Type B pancreatic cell (in vitro differentiated cells): ENCODE measurements around the gene RHBDL1. TPM values are rescaled to one million over a fixed set of nuclear protein-coding genes. Genes with fewer than 3 reads are reported as not detected.

ENCODE experiments used
- DNase-seq: peaks from one replicate; pipeline ENCODE4 v3.0.0; 2021; ENCODE audit warnings: mixed read lengths; ENCODE audit not compliant: unreplicated experiment; ENCODE audit errors: extremely low spot score
- H3K27ac Mint-ChIP-seq: 2 replicates; pipeline ENCODE4 v1.8.0; 2021; ENCODE audit warnings: mild to moderate bottlenecking, mixed read lengths
- H3K27me3 Mint-ChIP-seq: 2 replicates; pipeline ENCODE4 v1.8.0; 2021; ENCODE audit warnings: mixed read lengths
- H3K36me3 Mint-ChIP-seq: 2 replicates; pipeline ENCODE4 v1.8.0; 2021; ENCODE audit warnings: mixed read lengths
- H3K4me1 Mint-ChIP-seq: one replicate; pipeline ENCODE4 v1.8.0; 2021; ENCODE audit warnings: mixed read lengths; ENCODE audit not compliant: unreplicated experiment
- H3K4me3 Mint-ChIP-seq: 2 replicates; pipeline ENCODE4 v1.8.0; 2021; ENCODE audit warnings: mild to moderate bottlenecking, mixed read lengths
- H3K9me3 Mint-ChIP-seq: 2 replicates; pipeline ENCODE4 v1.8.0; 2021; ENCODE audit warnings: mixed read lengths
- CTCF ChIP-seq: fragments of 200-600 bp; sonication (generic); conservative IDR thresholded peaks from 2 replicates; pipeline ENCODE4 v1.5.0; 2021; ENCODE audit warnings: antibody characterized with exemption, mild to moderate bottlenecking
- total RNA-seq: library from RNA; stranded (reverse); gene quantifications from 2 replicates; pipeline ENCODE4 v1.2.1, GENCODE V29; 2021; ENCODE audit warnings: low replicate concordance

RHBDL1 gene
- total RNA-seq, 1 donor from 2014 or later = 2.7 TPM

- Mint-ChIP-seq H3K27me3 (peaks cover 72% of the 10 kb centered on the region), H3K4me1 (no peaks in the 10 kb centered on the region), H3K4me3 (no peak overlapping the region), H3K27ac (no peak overlapping the region), H3K9me3 (no peaks in the 10 kb centered on the region), H3K36me3 (no peaks in the 10 kb centered on the region)
- no peak for TF ChIP-seq CTCF
- DNase-seq = no peak
These were observed 26.9 kb downstream of the RHBDL1 start for GRCh38 chr16:702341-702740.

DNA sequence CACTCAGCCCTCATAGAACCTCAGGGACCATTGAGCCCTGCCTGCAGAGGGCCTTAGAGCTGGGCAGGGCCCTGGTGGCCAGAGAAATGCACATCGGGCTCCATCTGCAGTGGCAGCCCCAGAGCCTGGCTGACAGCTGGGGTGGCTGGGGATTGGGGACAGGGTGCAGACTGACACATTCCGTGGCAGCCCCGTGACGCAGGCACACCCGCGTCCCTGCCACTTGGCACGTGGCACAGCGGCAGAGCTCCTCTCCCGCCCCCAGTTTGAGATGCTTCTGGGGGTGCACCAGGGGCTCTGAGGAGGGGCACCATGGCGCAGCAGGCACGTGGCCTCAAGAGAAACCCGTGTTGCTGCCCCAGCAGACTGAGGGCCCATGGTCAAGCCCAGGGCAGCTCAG lies 27.9 kb downstream of the RHBDL1 start:
- Mint-ChIP-seq H3K4me3 (no peak overlapping the region), H3K4me1 (no peaks in the 10 kb centered on the region), H3K27ac (no peak overlapping the region), H3K27me3 (peaks cover 73% of the 10 kb centered on the region), H3K9me3 (no peaks in the 10 kb centered on the region), H3K36me3 (no peaks in the 10 kb centered on the region)
- DNase-seq = no peak
- TF ChIP-seq CTCF = no peak

DNA sequence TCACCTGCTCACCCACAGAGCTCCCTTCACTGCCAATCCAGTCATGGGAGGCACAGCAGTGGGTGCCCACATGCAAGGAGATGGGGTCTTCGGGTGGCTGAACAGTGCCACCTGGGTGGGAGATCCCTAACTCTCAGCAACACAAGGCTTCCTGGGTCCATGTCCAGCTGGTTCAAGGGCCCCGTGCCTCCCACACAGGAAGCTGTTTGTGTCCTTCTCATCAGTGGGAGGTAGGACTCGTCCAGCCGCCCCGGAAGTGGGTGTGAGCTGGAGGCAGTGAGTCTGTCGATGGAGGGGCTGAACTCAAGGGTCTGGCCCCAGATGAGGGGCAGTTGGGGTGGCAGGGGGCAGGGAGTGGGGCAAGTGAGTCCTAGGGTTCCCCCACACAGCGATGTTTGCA lies 28.6 kb downstream of the RHBDL1 start:
- H3K27me3 Mint-ChIP-seq = peaks cover 74% of the 10 kb centered on the region
- H3K4me1 Mint-ChIP-seq = no peaks in the 10 kb centered on the region
- TF ChIP-seq CTCF = no peak
- no peak overlapping the region for H3K4me3 Mint-ChIP-seq
- no peak for DNase-seq
- H3K27ac Mint-ChIP-seq = no peak overlapping the region
- H3K36me3 Mint-ChIP-seq = no peaks in the 10 kb centered on the region
- H3K9me3 Mint-ChIP-seq = no peaks in the 10 kb centered on the region

DNA sequence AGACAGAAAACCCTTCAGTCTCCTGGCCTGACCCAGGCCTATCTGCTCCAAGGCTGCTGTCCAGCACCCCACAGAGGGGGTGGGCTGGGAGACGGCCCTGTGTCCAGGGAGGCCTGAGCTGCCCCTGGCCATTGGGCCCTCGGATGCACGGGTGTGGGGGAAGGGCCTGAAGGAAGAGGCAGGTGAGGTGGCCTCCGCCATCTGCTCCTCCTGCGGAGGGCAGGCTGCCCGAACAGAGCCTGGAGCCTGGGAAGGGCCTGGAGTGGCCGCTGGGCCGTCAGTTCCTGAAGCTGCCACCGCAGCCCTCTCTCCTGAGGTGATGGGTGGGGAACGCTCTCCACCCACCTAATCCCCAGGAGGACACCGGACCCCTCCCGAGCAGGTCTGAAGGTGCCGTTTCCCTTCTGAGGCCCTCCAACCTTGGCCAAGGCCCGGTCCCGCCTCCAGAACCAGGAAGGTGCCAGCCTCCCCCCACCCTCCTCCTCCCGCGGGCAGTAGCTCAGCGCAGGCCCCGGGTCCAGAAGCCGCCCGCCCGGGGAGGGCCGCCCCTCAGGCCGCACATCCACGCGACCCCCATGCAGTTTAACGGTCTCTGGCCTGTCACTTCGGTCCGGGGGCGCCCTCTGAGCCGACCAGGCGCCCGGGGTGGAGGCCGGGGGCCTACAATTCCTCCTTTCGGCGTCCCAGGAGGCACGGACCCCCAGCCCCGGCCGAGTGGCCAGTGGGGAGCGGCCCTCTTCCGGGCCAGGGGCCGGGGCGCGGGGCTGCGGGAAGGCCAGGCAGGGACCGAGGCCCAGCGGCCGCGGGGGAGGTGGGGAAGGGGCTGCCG lies 29.3 kb downstream of the RHBDL1 start:
- Mint-ChIP-seq H3K4me1 (no peaks in the 10 kb centered on the region), H3K36me3 (no peaks in the 10 kb centered on the region), H3K4me3 (peak overlapping the region; percentile 62), H3K27ac (no peak overlapping the region), H3K27me3 (peaks cover 74% of the 10 kb centered on the region), H3K9me3 (no peaks in the 10 kb centered on the region)
- no peak for TF ChIP-seq CTCF
- DNase-seq = no peak

DNA sequence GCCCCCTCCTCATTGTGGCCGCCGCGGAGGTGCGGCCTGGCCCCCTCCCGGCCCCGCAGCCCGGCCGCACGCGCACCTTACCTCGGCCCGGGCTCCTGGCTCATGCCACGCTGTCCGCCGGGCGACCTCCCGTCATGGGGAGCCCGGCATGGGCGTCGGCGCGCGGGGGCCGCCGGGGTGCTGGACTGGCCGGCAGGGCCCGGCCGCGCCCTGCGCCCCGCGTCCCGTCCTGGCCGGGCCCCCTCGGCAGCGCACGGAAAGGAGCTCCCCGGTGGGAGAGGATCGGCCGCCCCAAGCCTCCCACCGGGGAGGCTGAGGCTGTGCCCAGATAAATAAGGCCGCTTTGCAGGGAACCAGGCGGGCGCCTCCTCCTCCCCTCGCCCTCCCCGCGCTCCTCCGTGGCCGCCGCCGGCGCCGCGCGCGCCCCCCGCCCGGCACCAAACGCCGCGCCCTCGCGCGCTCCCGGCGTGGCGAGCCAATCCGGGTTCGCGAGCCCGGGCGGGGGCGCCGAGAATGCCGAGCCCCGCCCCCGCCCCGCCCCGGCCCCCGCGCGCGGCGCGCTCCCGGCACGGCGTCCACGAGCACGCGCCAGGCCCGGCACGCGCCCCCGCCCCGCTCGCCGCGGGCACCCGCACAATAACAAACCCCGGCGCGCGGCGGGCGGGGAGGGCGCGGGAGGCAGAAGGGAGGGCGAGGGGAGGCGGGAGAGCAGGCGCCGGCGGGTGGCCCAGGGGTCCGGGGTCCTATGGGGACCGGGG lies 30.1 kb downstream of the RHBDL1 start, which contains the start of gene FBXL16:
Gene FBXL16, minus strand, starts transcription at position 371 of the 758 bp plus-strand sequence. CDS start 8,396 bp downstream, outside the sequence.
- DNase-seq = no peak
- Mint-ChIP-seq H3K27ac (no peak within 1 kb of the TSS), H3K4me1 (no peaks in the 10 kb centered on the region), H3K9me3 (no peaks in the 10 kb centered on the region), H3K36me3 (no peaks in the 10 kb centered on the region), H3K4me3 (peak within 1 kb of the TSS; percentile 71), H3K27me3 (peaks cover 76% of the 10 kb centered on the region)
- no peak for TF ChIP-seq CTCF
